CD8-positive, alpha-beta memory T cell (primary cell): ENCODE data around the gene RPL13A. TPM values are rescaled to one million over a fixed set of nuclear protein-coding genes. Genes with fewer than 3 reads are reported as not detected.
"Not testable (repeated sequence)": the region's sequence is repeated elsewhere in the genome, so short reads cannot be mapped to it uniquely, and the experiment has no call there.

Experiments used
- CTCF ChIA-PET: fragments of 350-600 bp; sonication (Branson Sonifier 250); formaldehyde crosslinking; loops from one replicate; lab custom pipeline; 2021; ENCODE audit warnings: antibody characterized with exemption; lab: Charles Lee
- POLR2A ChIA-PET: fragments of 350-600 bp; sonication (Branson Sonifier 250); formaldehyde crosslinking; loops from one replicate; lab custom pipeline; 2021; ENCODE audit warnings: antibody characterized with exemption; lab: Charles Lee
- DNase-seq, 5 donors: peaks; one replicate each; pipeline versions ENCODE4 v3.0.0 to v3.0.0-alpha.2; 2020 to 2022; ENCODE audit warnings: mixed read lengths in 1 of 5
- H3K27ac ChIP-seq: one replicate; pipeline ENCODE4 v1.7.0; 2013; ENCODE audit warnings: low read depth, mild to moderate bottlenecking, low read length, moderate library complexity
- H3K27me3 ChIP-seq: 2 replicates; pipeline ENCODE4 v1.7.0; 2013; ENCODE audit warnings: low read length, mild to moderate bottlenecking; ENCODE audit not compliant: insufficient read depth, poor library complexity, severe bottlenecking
- H3K36me3 ChIP-seq: 2 replicates; pipeline ENCODE4 v1.7.0; 2013; ENCODE audit warnings: mild to moderate bottlenecking, low read length, moderate library complexity; ENCODE audit not compliant: insufficient read depth
- H3K4me1 ChIP-seq: 2 replicates; pipeline ENCODE4 v1.7.0; 2013; ENCODE audit warnings: mild to moderate bottlenecking, low read length, moderate library complexity; ENCODE audit not compliant: insufficient read depth
- H3K4me3 ChIP-seq: 2 replicates; pipeline ENCODE4 v1.7.0; 2013; ENCODE audit warnings: mild to moderate bottlenecking, low read length
- H3K9me3 ChIP-seq: 2 replicates; pipeline ENCODE4 v1.7.0; 2013; ENCODE audit warnings: mild to moderate bottlenecking, low read length
- H3K27ac Mint-ChIP-seq, 8 donors: one replicate each; pipeline ENCODE4 v1.8.0; 2020 to 2021; ENCODE audit warnings: mixed read lengths in 8 of 8, mild to moderate bottlenecking in 6 of 8, inconsistent platforms in 3 of 8, moderate library complexity in 3 of 8
- H3K27me3 Mint-ChIP-seq, 2 donors: one replicate each; pipeline ENCODE4 v1.8.0; 2020 to 2021; ENCODE audit warnings: mixed read lengths in 2 of 2, mild to moderate bottlenecking in 1 of 2, moderate library complexity in 1 of 2
- H3K36me3 Mint-ChIP-seq, 3 donors: one replicate each; pipeline ENCODE4 v1.8.0; 2020 to 2021; ENCODE audit warnings: mixed read lengths in 3 of 3, inconsistent platforms in 1 of 3, mild to moderate bottlenecking in 1 of 3
- H3K4me1 Mint-ChIP-seq, 3 donors: one replicate each; pipeline ENCODE4 v1.8.0; 2020 to 2021; ENCODE audit warnings: mixed read lengths in 3 of 3, inconsistent platforms in 1 of 3, mild to moderate bottlenecking in 1 of 3
- H3K4me3 Mint-ChIP-seq, 7 donors: one replicate each; pipeline ENCODE4 v1.8.0; 2020 to 2021; ENCODE audit warnings: mixed read lengths in 7 of 7, mild to moderate bottlenecking in 6 of 7, moderate library complexity in 4 of 7, inconsistent platforms in 2 of 7
- H3K9me3 Mint-ChIP-seq, 5 donors: one replicate each; pipeline ENCODE4 v1.8.0; 2020 to 2022; ENCODE audit warnings: mixed read lengths in 5 of 5, mild to moderate bottlenecking in 3 of 5, moderate library complexity in 2 of 5, inconsistent platforms in 1 of 5
- polyA plus RNA-seq: library from polyadenylated mRNA; unstranded; fragments of 300-500 nt; fragmentation: Illumina TruSeq; gene quantifications from one replicate; pipeline ENCODE4 v1.2.3, GENCODE V29; 2021
- total RNA-seq, 2 experiments: library from RNA; stranded (reverse); gene quantifications; one replicate each; pipeline ENCODE4 v1.2.3, GENCODE V29; 2021

The RPL13A gene
- total and polyA plus RNA-seq, 3 experiments from 2014 or later = 2,679 to 3,912 (median 3,865) TPM

DNA sequence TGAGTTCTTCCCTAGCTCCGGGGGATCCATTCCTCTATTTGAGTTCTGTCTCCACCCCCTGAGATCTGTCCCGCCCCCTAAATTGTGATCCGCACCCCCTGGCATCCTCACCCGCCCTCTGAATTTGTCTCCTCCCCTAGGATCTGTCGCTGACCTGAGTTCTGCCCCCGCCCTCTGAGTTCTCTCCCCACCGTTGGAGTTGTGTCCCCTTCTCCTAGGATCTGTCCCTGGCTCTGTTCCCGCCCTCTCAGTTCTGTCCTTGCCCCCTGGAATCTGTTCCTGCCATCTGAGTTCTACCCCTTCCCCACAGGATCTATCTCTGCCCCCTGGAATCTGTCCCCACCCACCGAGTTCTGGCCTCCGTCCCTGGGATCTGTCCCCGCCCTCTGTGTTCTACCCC, 45.1 kb upstream of the RPL13A start:
- H3K4me3 ChIP-seq = no peak overlapping the region
- H3K4me1 Mint-ChIP-seq = peaks cover 29 to 47% (median 35%) of the 10 kb centered on the region in 3 donors
- peak overlapping the region in 5 of 8 donors; percentile 18 to 84 (median 58) for H3K27ac Mint-ChIP-seq
- H3K9me3 Mint-ChIP-seq = no peaks in the 10 kb centered on the region
- H3K27ac ChIP-seq = no peak overlapping the region
- peak overlapping the region; percentile 77 to 92 (median 84) for H3K4me3 Mint-ChIP-seq
- ChIA-PET CTCF (interaction anchor here (0.8 to 4.8 kb wide), 8 partner anchors 10 to 216 kb away, joined by 3 to 28 read pairs (median 4); partner anchors contain the start of genes ALDH16A1, FLT3LG and GFY), POLR2A (no interaction called here)
- H3K9me3 ChIP-seq = no peaks in the 10 kb centered on the region
- no peak for DNase-seq
- H3K36me3 Mint-ChIP-seq = peaks cover 0 to 17% (median 4%) of the 10 kb centered on the region in 3 donors
- no peaks in the 10 kb centered on the region for H3K36me3 ChIP-seq
- peaks cover 49 to 50% of the 10 kb centered on the region in 2 donors for H3K27me3 Mint-ChIP-seq
- peaks cover 19% of the 10 kb centered on the region for H3K4me1 ChIP-seq
- peaks cover 46% of the 10 kb centered on the region for H3K27me3 ChIP-seq

DNA sequence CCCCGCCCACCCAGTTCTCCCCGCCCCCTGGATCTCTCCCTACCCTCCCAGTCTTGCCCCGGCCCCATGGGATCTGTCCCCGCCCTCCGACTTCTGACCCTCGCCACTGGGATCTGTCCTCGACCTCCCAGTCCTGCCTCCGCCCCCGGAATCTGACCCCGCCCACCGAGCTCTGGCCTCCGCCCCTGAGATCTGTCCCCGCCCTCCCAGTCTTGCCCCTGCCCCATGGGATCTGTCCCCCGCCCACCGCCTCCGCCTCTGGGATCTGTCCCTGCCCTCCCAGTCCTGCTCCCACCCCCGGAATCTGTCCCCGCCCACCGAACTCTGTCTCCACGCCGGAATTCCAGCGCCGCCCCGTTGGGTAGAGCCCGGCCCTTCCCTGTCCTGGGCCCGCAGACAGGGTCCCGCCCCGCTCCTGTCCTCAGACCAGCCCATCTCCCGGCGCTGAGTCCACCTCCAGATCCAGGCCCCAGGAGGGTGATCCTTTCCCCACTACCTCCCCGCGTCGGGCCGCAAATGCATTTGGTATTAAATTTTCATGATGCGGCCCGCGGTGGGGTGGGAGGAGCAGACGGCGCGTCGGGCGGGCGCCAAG, 44.5 kb upstream of the RPL13A start:
- H3K27ac Mint-ChIP-seq = peak overlapping the region in 5 of 8 donors; percentile 67 to 88 (median 84)
- H3K4me1 ChIP-seq = peaks cover 20% of the 10 kb centered on the region
- no peaks in the 10 kb centered on the region for H3K36me3 ChIP-seq
- ChIA-PET POLR2A (no interaction called here), CTCF (interaction anchor here (0.6 to 4.8 kb wide), 6 partner anchors 10 to 53 kb away, joined by 3 to 28 read pairs (median 4); partner anchors contain the start of genes ALDH16A1 and FLT3LG)
- H3K4me3 ChIP-seq = peak overlapping the region; percentile 69
- peak in 3 of 5 donors; percentile 33 to 67 (median 51) for DNase-seq
- H3K4me1 Mint-ChIP-seq = peaks cover 29 to 45% (median 35%) of the 10 kb centered on the region in 3 donors
- H3K4me3 Mint-ChIP-seq = peak overlapping the region; percentile 77 to 92 (median 84)
- peaks cover 41% of the 10 kb centered on the region for H3K27me3 ChIP-seq
- peak overlapping the region; percentile 51 for H3K27ac ChIP-seq
- no peaks in the 10 kb centered on the region for H3K9me3 Mint-ChIP-seq
- H3K27me3 Mint-ChIP-seq = peaks cover 44 to 45% of the 10 kb centered on the region in 2 donors
- H3K36me3 Mint-ChIP-seq = peaks cover 0 to 22% (median 4%) of the 10 kb centered on the region in 3 donors
- H3K9me3 ChIP-seq = no peaks in the 10 kb centered on the region

DNA sequence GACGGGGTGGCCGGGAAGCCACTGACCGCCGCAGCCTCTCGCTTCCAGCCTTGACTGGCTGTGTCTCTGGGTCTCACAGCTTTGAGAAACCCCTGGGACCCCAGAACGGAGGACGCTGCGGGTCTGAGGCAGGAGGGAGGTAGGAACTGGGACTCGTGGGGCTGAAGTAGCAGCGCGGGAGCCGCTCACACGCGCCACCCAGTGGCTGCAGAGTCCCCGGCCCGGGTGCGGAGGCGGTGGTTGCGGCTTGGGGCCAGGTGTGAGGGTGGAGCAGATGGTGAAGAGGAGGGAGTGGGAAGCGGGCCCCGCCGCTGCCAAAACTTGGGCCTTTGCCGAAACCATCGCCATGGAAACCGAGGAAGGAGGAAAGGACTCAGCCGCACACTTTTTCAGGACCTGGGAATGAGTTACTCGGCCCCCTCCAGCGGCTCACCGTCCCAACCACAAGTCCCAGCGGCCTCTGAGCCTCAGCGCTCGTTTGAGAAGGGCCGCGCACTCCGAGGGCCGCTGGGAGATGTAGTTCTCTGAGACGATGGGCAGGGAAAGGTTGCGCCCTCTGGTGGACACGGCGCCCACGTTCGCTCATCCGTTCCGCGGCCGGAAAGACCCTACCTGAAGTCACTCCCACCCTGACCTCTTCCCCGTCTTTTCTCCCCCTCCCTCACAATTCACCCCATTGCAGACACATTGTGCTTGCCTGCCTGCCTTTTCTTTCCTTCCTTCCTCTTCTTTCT, 43.9 kb upstream of the RPL13A start:
- Mint-ChIP-seq H3K4me1 (peaks cover 32 to 50% (median 37%) of the 10 kb centered on the region in 3 donors), H3K4me3 (peak overlapping the region; percentile 77 to 92 (median 84)), H3K27me3 (peaks cover 37 to 39% of the 10 kb centered on the region in 2 donors), H3K27ac (peak overlapping the region; percentile 66 to 93 (median 86)), H3K9me3 (no peaks in the 10 kb centered on the region), H3K36me3 (peaks cover 5 to 28% (median 7%) of the 10 kb centered on the region in 3 donors)
- H3K4me1 ChIP-seq = peaks cover 26% of the 10 kb centered on the region
- H3K9me3 ChIP-seq = no peaks in the 10 kb centered on the region
- peak overlapping the region; percentile 51 for H3K27ac ChIP-seq
- peak; percentile 88 to 96 (median 93) for DNase-seq
- H3K36me3 ChIP-seq = peaks cover 5% of the 10 kb centered on the region
- peaks cover 34% of the 10 kb centered on the region for H3K27me3 ChIP-seq
- CTCF ChIA-PET = interaction anchor here (0.6 to 4.8 kb wide), 7 partner anchors 9 to 54 kb away, joined by 3 to 28 read pairs (median 5); partner anchors contain the start of genes ALDH16A1 and FLT3LG
- POLR2A ChIA-PET = no interaction called here
- peak overlapping the region; percentile 69 for H3K4me3 ChIP-seq

DNA sequence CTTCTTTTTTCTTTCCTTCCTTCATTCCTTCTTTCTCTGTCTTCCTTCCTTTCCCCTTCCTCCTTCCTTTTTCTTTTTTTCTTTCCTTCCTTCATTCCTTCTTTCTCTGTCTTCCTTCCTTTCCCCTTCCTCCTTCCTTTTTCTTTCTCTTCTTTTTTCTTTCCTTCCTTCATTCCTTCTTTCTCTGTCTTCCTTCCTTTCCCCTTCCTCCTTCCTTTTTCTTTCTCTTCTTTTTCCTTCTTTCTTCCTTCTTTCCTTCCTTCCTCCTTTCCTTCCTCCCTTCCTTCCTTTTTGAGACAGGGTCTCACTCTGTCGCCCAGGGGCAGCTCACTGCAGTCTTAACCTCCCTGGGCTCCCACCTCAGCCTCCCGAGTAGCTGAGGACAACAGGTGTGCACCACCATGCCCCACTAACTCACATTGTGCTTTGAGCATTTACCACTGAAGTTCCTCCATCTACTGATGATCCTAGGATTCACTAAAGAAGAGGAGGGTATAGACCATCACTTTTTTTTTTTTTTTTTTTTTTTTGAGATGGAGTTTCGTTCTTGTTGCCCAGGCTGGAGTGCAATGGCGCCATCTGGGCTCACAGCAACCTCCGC, 43.2 kb upstream of the RPL13A start:
- H3K27ac Mint-ChIP-seq = peak overlapping the region in 6 of 8 donors; percentile 74 to 93 (median 86)
- POLR2A ChIA-PET = interaction anchor here (0.7 to 0.8 kb wide), 3 partner anchors 9 to 223 kb away, joined by 6 to 15 read pairs (median 6); no protein-coding TSS in a partner anchor
- H3K9me3 ChIP-seq, H3K9me3 Mint-ChIP-seq, H3K27ac ChIP-seq, DNase-seq, H3K4me3 ChIP-seq: not testable (repeated sequence)
- H3K36me3 Mint-ChIP-seq = peaks cover 5 to 33% (median 7%) of the 10 kb centered on the region in 3 donors
- peaks cover 12% of the 10 kb centered on the region for H3K36me3 ChIP-seq
- peaks cover 30% of the 10 kb centered on the region for H3K27me3 ChIP-seq
- peaks cover 27% of the 10 kb centered on the region for H3K4me1 ChIP-seq
- H3K27me3 Mint-ChIP-seq = peaks cover 31 to 32% of the 10 kb centered on the region in 2 donors
- peak overlapping the region; percentile 75 to 92 (median 84) for H3K4me3 Mint-ChIP-seq
- H3K4me1 Mint-ChIP-seq = peaks cover 34 to 55% (median 38%) of the 10 kb centered on the region in 3 donors
- CTCF ChIA-PET = interaction anchor here (1.5 to 2.6 kb wide), 6 partner anchors 8 to 52 kb away, joined by 3 to 17 read pairs (median 8); no protein-coding TSS in a partner anchor

DNA sequence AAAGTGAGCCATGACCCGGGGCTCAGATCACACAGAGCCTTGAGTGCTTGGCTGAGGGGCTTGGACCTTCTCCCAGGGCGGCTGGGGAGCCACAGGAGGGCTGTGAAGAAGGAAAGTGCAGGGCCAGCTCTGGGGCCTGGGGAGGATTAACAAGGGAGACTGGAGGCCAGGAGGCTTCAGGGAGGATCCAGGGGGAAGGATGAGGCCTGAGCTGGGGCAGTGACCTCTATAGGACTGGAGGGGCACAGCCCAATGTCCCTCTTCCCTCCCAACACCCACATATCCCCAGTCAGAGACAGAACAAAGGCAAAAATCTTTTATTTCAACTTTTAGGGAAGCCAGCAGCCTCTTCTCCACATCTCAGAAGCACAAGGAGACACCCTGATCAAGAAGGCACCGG, 41.4 kb upstream of the RPL13A start:
- POLR2A ChIA-PET = interaction anchor here (0.8 to 1.0 kb wide), 2 partner anchors 24 to 28 kb away, joined by 3 read pairs; partner anchors contain the start of gene FLT3LG
- CTCF ChIA-PET = interaction anchor here (1.5 to 2.6 kb wide), 5 partner anchors 8 to 54 kb away, joined by 3 to 17 read pairs (median 8); no protein-coding TSS in a partner anchor
- no peaks in the 10 kb centered on the region for H3K9me3 ChIP-seq
- Mint-ChIP-seq H3K27ac (peak overlapping the region in 3 of 8 donors; percentile 38 to 57 (median 56)), H3K4me3 (peak overlapping the region in 1 of 7 donors; percentile 65), H3K4me1 (peaks cover 38 to 65% (median 42%) of the 10 kb centered on the region in 3 donors), H3K9me3 (no peaks in the 10 kb centered on the region), H3K27me3 (peaks cover 13 to 14% of the 10 kb centered on the region in 2 donors), H3K36me3 (peaks cover 5 to 47% (median 6%) of the 10 kb centered on the region in 3 donors)
- H3K27ac ChIP-seq = no peak overlapping the region
- no peak overlapping the region for H3K4me3 ChIP-seq
- peaks cover 14% of the 10 kb centered on the region for H3K27me3 ChIP-seq
- H3K4me1 ChIP-seq = peaks cover 37% of the 10 kb centered on the region
- DNase-seq = no peak
- peaks cover 14% of the 10 kb centered on the region for H3K36me3 ChIP-seq

DNA sequence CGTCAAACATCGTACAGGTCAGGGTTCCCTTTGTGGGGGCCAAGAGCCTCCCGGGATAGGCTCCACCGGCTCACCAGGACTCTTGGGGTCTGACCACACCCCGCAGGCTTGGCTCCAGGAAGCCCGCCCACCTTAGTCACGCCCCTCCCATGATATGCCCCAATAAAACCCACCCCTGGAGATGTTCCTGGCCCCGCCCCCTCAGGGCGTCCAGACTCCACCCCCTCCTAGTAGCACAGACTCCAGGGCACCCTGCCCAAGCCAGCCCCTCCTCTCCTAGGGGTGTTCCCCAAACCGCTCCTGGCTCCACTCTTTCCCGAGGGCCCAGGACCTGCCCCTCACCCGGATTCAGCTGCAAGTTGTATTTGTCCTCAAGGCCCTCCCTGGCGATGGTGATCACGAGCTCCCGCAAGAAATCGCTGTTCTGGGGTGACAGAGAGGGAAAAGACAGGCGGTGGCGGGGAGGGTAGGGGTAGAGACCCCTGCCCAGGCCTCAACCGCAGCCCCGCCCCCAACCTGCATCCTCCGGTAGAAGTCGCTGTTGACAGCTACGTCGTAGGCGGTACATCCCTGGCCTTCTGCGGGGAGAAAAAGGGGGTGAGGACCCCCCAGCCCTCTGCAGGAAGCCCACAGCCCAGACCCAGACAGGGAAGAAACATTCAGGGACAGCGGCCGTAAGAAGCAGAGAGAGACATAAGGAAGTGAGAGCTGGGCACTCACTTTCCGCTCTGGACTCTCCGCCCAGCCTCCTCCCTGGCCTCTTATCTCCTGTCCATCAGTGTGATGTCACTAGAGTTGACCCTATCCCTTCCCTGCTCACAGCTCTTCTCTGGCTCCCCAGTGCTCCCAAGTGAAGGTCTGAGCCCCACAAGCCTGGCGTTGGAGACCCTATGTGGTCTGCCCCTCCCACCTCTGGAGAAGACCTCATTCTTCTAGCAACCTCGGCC, 39.6 kb upstream of the RPL13A start:
- Histone ChIP-seq H3K27ac (no peak overlapping the region), H3K4me1 (peaks cover 38% of the 10 kb centered on the region), H3K36me3 (peaks cover 14% of the 10 kb centered on the region), H3K27me3 (no peaks in the 10 kb centered on the region), H3K4me3 (no peak overlapping the region), H3K9me3 (no peaks in the 10 kb centered on the region)
- Mint-ChIP-seq H3K4me3 (peak overlapping the region in 2 of 7 donors; percentile 14 to 33), H3K9me3 (no peaks in the 10 kb centered on the region), H3K4me1 (peaks cover 38 to 64% (median 39%) of the 10 kb centered on the region in 3 donors), H3K27me3 (peaks cover 0 to 2% of the 10 kb centered on the region in 2 donors), H3K36me3 (peaks cover 8 to 53% (median 11%) of the 10 kb centered on the region in 3 donors), H3K27ac (peak overlapping the region in 6 of 8 donors; percentile 15 to 94 (median 57))
- DNase-seq = no peak
- ChIA-PET POLR2A (interaction anchor here (0.6 kb wide), 2 partner anchors 52 to 108 kb away, joined by 3 to 9 read pairs; no protein-coding TSS in a partner anchor), CTCF (interaction anchor here (1.4 to 2.5 kb wide), 3 partner anchors 23 to 122 kb away, joined by 3 to 12 read pairs (median 5); no protein-coding TSS in a partner anchor)
